Measurements from ENCODE around the gene ZNF140.
A peak's percentile ranks its signal among the peaks of the same experiment; 100 is the strongest.

Gene ZNF140

DNA sequence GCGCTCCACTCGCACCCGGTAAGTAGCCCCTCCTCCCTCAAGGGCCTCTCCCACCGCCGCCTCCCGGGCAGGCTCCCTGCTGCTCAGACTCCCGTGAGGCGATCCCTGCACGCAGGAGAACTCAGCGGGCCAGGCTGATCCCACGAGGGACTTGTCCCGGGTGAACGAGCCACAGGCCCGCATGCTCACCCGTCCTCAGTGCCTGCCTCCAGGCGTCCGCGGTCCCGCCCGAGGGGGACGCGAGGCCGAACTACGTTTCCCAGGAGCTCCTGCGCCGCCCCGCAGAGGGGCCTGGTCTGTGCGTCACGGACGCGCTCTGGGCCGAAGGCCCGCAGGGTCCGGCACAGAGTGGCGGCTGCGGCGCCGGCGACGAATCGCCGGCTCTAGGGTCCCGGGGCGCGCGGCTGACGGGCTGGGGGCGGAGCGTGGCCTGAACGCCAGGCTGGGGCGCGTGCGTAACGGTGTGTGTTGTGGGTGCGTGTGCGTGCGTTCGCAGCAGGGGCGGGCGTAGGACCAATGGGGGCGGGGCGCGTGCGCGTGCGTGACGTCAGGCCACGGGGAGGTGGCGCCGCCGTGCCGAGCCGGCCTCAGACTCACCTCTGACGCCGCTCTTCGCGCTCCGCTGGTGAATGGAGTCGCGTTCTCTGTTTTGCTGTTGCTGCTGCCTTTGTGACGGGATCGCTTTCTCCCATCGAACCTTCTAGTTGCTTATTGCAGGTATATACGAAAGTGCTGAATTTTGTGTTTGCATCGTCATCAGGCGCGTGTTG is 49.5 kb downstream of the ZNF140 start, which contains the start of the genes ZNF10 and ZNF891:
TSS of gene ZNF10 (plus strand) at position 590 of the 770 bp plus-strand sequence. CDS start 13,866 bp downstream, outside the sequence.
TSS of gene ZNF891 (minus strand) at position 237 of the 770 bp plus-strand sequence. CDS start 8,356 bp downstream, outside the sequence.
- peak; percentile 80 for DNase-seq (ENCODE audit: low spot score)

DNA sequence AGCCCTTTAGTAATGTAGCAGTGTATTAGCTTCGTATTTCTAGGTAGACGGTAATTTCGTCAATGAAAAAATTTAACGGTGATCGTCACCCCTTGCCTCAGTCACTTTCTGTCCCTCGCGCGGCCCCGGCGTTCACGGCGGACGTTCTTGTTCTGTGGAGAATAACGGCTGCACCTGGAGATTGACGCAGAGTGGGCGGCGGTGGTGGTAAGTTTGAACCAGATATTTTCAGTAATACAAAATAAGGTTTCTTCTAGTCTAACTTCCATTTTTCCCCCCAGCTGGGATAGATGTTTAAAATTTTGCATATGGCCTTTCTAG is 50.0 kb downstream of the ZNF140 start:
- DNase-seq (ENCODE audit: low spot score), result no peak

DNA sequence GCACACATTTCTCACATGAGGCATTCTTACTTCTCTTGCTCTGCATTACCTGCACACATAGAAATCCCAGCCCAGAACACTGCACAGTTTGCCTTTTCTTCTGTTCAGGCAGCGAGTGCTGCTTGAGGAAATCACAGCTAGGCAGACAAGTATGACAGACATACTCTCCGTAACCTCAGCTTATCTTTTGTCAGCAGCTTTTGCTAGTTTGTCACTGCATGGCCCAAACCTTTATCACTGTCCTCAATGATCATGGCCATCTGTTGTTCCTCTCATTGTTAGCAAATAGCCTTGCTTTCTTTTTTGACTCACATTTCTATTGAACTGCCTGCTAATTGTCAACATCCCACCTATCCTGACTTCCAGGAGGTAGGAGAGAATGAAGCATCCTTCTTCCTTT is 55.0 kb downstream of the ZNF140 start:
- no peak for DNase-seq (ENCODE audit: low spot score)

DNA sequence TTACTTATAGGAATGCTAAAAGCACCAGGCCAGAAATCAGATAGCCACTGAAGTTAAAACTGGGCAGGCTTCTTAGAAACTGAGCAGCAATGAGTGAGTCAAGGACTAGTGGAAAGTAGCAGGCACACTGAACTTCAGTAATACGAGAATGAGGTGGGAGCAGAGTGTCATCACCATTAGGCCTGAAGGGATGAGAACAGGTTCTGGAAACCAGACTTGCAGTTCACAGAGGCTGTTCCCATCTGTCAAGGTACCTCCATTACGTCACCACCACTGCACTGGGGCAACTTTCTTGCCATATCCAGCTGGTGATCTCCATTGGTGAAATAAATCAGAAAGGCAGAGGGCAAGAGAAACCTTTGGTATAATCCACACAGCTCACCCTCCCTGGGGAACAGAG is 65.3 kb downstream of the ZNF140 start:
- DNase-seq (ENCODE audit: low spot score), result no peak

DNA sequence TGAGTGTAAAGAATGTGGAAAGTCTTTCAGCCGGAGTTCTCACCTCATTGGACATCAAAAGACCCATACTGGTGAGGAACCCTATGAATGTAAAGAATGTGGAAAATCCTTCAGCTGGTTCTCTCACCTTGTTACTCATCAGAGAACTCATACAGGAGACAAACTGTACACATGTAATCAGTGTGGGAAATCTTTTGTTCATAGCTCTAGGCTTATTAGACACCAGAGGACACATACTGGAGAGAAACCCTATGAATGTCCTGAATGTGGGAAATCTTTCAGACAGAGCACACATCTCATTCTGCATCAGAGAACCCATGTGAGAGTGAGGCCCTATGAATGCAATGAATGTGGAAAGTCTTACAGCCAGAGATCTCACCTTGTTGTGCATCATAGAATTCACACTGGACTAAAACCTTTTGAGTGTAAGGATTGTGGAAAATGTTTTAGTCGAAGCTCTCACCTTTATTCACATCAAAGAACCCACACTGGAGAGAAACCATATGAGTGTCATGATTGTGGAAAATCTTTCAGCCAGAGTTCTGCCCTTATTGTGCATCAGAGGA is 75.5 kb downstream of the ZNF140 start:
- DNase-seq (ENCODE audit: low spot score), result no peak
